Measurements from ENCODE around the gene PDK2. TPM values are rescaled to one million over a fixed set of nuclear protein-coding genes. Genes with fewer than 3 reads are reported as not detected.

Gene PDK2
- total and polyA plus RNA-seq, 2 of the 4 experiments (the other 2 are of a cell fraction): 26.7 to 104 TPM

DNA sequence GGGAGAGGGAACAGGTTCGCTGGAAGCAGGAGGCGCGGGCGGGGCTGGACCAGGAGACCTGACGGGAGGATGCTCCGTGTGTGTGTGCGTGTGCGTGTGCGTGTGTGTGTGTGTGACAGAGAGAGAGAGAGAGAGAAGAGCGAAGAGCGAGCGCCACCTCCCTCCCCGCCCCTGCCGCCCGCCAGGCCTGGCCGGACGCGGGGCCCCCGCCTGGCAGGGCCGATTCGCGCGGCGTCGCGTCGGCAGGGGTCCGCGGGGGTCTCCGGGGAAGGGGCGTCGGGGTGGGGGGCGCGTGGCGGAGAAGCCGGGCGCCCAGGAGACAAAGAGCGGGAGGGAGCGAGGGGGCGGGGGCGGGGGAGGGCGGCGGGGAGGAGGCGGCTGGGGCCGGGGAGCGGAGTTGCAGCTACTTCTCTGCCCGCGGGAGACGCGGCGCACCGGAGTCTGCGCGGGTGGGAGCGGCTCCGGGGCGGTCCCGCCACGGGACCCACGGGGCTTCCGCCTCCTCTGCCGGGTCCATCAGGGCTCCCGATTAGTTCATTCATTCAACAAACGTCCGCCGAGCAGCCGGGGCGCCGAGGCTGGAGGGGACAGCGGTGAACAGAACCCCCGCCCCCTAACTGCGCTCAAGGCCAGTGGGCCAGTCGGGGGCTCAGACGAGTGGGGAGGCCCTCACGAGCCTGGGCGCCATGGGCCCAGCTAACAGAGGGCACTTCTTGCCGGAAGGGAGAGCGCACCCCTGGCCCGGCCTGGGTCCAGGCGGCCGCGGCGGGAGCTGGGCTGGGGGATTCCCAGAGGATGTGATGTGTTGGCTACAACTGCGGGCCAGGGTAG, 34.8 kb downstream of the PDK2 start, which contains the start of gene SAMD14:
SAMD14 (minus strand) TSS at position 433 of the 831 bp plus-strand sequence. CDS start 5,201 bp downstream, outside the sequence.
- peaks cover 20% of the 10 kb centered on the region for H3K4me1 ChIP-seq (ENCODE audit: control insufficient read depth, insufficient read depth, low read length)
- ChIA-PET CTCF (interaction anchor here (0.9 kb wide), 1 partner anchor 10 kb away, joined by 3 read pairs; no protein-coding TSS in a partner anchor), POLR2A (ENCODE audit: unreplicated experiment) (interaction anchor here (0.6 to 0.9 kb wide), 2 partner anchors 22 to 328 kb away, joined by 3 to 4 read pairs; no protein-coding TSS in a partner anchor)
- no peak within 1 kb of the TSS for H2BK5ac ChIP-seq (ENCODE audit: low read depth, low read length, poor library complexity, severe bottlenecking)
- peak within 1 kb of the TSS; percentile 64 for H3K4me3 ChIP-seq (ENCODE audit: insufficient read depth, low read depth, low read length)
- no peaks in the 10 kb centered on the region for H3K27me3 ChIP-seq (ENCODE audit: control insufficient read depth, insufficient read depth, low read length)
- peak within 1 kb of the TSS; percentile 28; the same call in 1 of the 2 replicates for H3K56ac ChIP-seq (ENCODE audit: extremely low read depth, insufficient read depth, low read length)
- H3K9me3 ChIP-seq (ENCODE audit: control insufficient read depth, insufficient read depth, low read length): no peaks in the 10 kb centered on the region
- BruUV-seq (replicated peaks): no TSS peak
- dilution Hi-C loops (cut with HindIII; ENCODE audit: low sequenced_read_pairs, unreplicated experiment) (no loop called here), intact Hi-C loops (cut with micrococcal nuclease) (no loop called here), in situ Hi-C loops (cut with MboI; ENCODE audit: low sequenced_read_pairs) (no loop called here)
- H2BK15ac ChIP-seq (ENCODE audit: low read depth, low read length): no peak within 1 kb of the TSS; the same call in 2 of the 3 replicates
- peak within 1 kb of the TSS; percentile 88; the same call in 1 of the 2 replicates for H3K23ac ChIP-seq (ENCODE audit: low read depth, low read length)
- WGBS, 2 experiments (ENCODE audit: extremely low coverage in 2 of 2, insufficient read length in 1 of 2): 8% methylated on average over 4 of the region's 84 CpGs; no CpG with 5 or more reads in 1 of the 2 experiments
- H2AK5ac ChIP-seq (ENCODE audit: low read depth, low read length): peak within 1 kb of the TSS; percentile 76
- H3K14ac ChIP-seq (replicated peaks; ENCODE audit: low read depth, low read length): peak within 1 kb of the TSS; percentile 88; the same call in 1 of the 2 replicates
- DNase-seq (peak; percentile 57), ATAC-seq (ENCODE audit: low read depth) (peak; percentile 68)
- H3K18ac ChIP-seq (ENCODE audit: low read depth, low read length): no peak within 1 kb of the TSS; the same call in 1 of the 2 replicates
- peak within 1 kb of the TSS; percentile 55; the same call in 1 of the 2 replicates for H2BK120ac ChIP-seq (ENCODE audit: low read depth, low read length)
- peak within 1 kb of the TSS; percentile 85 for H4K91ac ChIP-seq (ENCODE audit: insufficient read depth, low read depth, low read length)
- peak within 1 kb of the TSS; percentile 55 for H3K4ac ChIP-seq (ENCODE audit: low read depth, low read length)
- H3K36me3 ChIP-seq (ENCODE audit: control insufficient read depth, insufficient read depth, low read length): peaks cover 9% of the 10 kb centered on the region; the same call in 1 of the 2 replicates
- peaks cover 19% of the 10 kb centered on the region for H4K20me1 ChIP-seq (ENCODE audit: insufficient read depth, low read length)
- peak within 1 kb of the TSS; percentile 15 to 96; a peak in 3 of 4 replicates for H4K8ac ChIP-seq (ENCODE audit: low read depth in 2 of 2, low read length in 2 of 2)
- peaks cover 3 to 40% of the 10 kb centered on the region in 2 experiments; a peak in 3 of 4 replicates for H3K79me1 ChIP-seq (ENCODE audit: low read depth in 1 of 2, low read length in 2 of 2)
- peak within 1 kb of the TSS; percentile 44; the same call in 1 of the 2 replicates for H3K27ac ChIP-seq (ENCODE audit: insufficient read depth, low read length)
- H3K9me1 ChIP-seq (ENCODE audit: insufficient read depth, low read length): peaks cover 12% of the 10 kb centered on the region
- H3K4me2 ChIP-seq (ENCODE audit: low read depth, low read length): peak within 1 kb of the TSS; percentile 92
- H3K9ac ChIP-seq (ENCODE audit: low read depth, low read length): peak within 1 kb of the TSS; percentile 68
- peak within 1 kb of the TSS; percentile 99 for H2AK9ac ChIP-seq (replicated peaks; ENCODE audit: low read depth, low read length, poor library complexity)
- peak within 1 kb of the TSS; percentile 5; the same call in 1 of the 2 replicates for H4K5ac ChIP-seq (ENCODE audit: low read depth, low read length)
- TF ChIP-seq MAZ (IDR thresholded peaks at IDR 0.05; ENCODE audit: borderline replicate concordance, low read depth, low read length) (peak; percentile 71; the same call in 1 of the 2 replicates), RFX5 (IDR thresholded peaks at IDR 0.05; ENCODE audit: low read depth, low read length) (no peak)
- no peak within 1 kb of the TSS for H2BK20ac ChIP-seq (ENCODE audit: low read depth, low read length)
- H2AFZ ChIP-seq (replicated peaks; ENCODE audit: low read length, poor library complexity): peak within 1 kb of the TSS; percentile 93
